Breast epithelium (tissue), 4 donors: ENCODE measurements around the gene DZIP1. TPM values are rescaled to one million over a fixed set of nuclear protein-coding genes. Genes with fewer than 3 reads are reported as not detected.

ENCODE experiments used
- DNase-seq, 2 donors: peaks; one replicate each; pipeline ENCODE4 v3.0.0-alpha.2; 2019; ENCODE audit warnings: low spot score in 2 of 2
- H3K27ac ChIP-seq, 2 donors: fragments of 200-600 bp; sonication (generic) in 1 of 2; one replicate each; pipeline ENCODE4 v1.5.1; 2016 to 2019; ENCODE audit warnings: mild to moderate bottlenecking in 1 of 2
- H3K27me3 ChIP-seq, 2 donors: fragments of 200-600 bp; sonication (generic) in 1 of 2; one replicate each; pipeline versions ENCODE4 v1.5.1 to v1.6.0; 2017 to 2019; ENCODE audit warnings: control low read depth in 1 of 2, mild to moderate bottlenecking in 1 of 2
- H3K36me3 ChIP-seq: fragments of 200-600 bp; one replicate; pipeline ENCODE4 v1.5.1; 2019
- H3K4me1 ChIP-seq, 2 donors: fragments of 200-600 bp; sonication (generic); one replicate each; pipeline ENCODE4 v1.5.1; 2016 to 2019; ENCODE audit warnings: control low read depth in 1 of 2
- H3K4me3 ChIP-seq, 3 donors: fragments of 200-600 bp; sonication (generic); 1 replicate in 2 of 3; 2 replicates in 1 of 3; pipeline ENCODE4 v1.5.1; 2016 to 2019; ENCODE audit warnings: mild to moderate bottlenecking in 3 of 3, moderate library complexity in 2 of 3
- H3K9me3 ChIP-seq, 2 donors: fragments of 200-600 bp; sonication (generic) in 1 of 2; one replicate each; pipeline ENCODE4 v1.5.1; 2016 to 2019; ENCODE audit warnings: control low read depth in 1 of 2
- CTCF ChIP-seq, 3 donors: fragments of 450-650 bp; IDR thresholded peaks; one replicate each; pipeline ENCODE4 v1.5.1; 2016 to 2017; ENCODE audit warnings: antibody characterized with exemption in 3 of 3, mild to moderate bottlenecking in 3 of 3, moderate library complexity in 3 of 3
- POLR2A ChIP-seq: fragments of 450-650 bp; IDR thresholded peaks from one replicate; pipeline ENCODE4 v1.6.1; 2016; ENCODE audit warnings: antibody characterized with exemption, mild to moderate bottlenecking, moderate library complexity
- POLR2AphosphoS5 ChIP-seq, 3 donors: sonication (generic); formaldehyde crosslinking; IDR thresholded peaks; one replicate each; pipeline ENCODE4 v1.6.1; 2017; ENCODE audit warnings: antibody characterized with exemption in 3 of 3
- intact Hi-C: fragments of 100-400 bp; cut with DNase I; formaldehyde crosslinking; loops from one replicate; pipeline ENCODE4 v1.15.1; 2023; ENCODE audit warnings: low total_unique reads
- total RNA-seq, 3 donors: library from RNA; depleted of rRNA; stranded (reverse); fragments of >200 nt; gene quantifications; one replicate each; pipeline ENCODE4 v1.1.0, GENCODE V29; 2016

Gene DZIP1
- total RNA-seq, 3 donors from 2014 or later = 10.2 to 20.3 (median 10.4) TPM

- DNase-seq = no peak
- H3K27ac ChIP-seq = no peak overlapping the region
- no peaks in the 10 kb centered on the region for H3K36me3 ChIP-seq
- TF ChIP-seq CTCF (IDR thresholded peaks at IDR 0.05) = no peak
- no peak for TF ChIP-seq POLR2A
- TF ChIP-seq POLR2AphosphoS5 (IDR thresholded peaks at IDR 0.05) = no peak
- no peaks in the 10 kb centered on the region for H3K9me3 ChIP-seq
- no peaks in the 10 kb centered on the region for H3K4me1 ChIP-seq
- H3K4me3 ChIP-seq = no peak overlapping the region
- no peaks in the 10 kb centered on the region for H3K27me3 ChIP-seq
- intact Hi-C loops = no loop called here
Observed at GRCh38 chr13:95652821-95653220, 8.3 kb upstream of the DZIP1 start.

GRCh38 chr13:95652244-95652764 lies 7.8 kb upstream of the DZIP1 start:
- TF ChIP-seq POLR2A (no peak), CTCF (IDR thresholded peaks at IDR 0.05) (no peak), POLR2AphosphoS5 (IDR thresholded peaks at IDR 0.05) (no peak)
- Histone ChIP-seq H3K27ac (no peak overlapping the region), H3K36me3 (no peaks in the 10 kb centered on the region), H3K4me3 (no peak overlapping the region), H3K27me3 (no peaks in the 10 kb centered on the region), H3K9me3 (no peaks in the 10 kb centered on the region), H3K4me1 (no peaks in the 10 kb centered on the region)
- intact Hi-C loops = no loop called here
- DNase-seq = no peak

- intact Hi-C loops = no loop called here
- no peaks in the 10 kb centered on the region for H3K36me3 ChIP-seq
- TF ChIP-seq POLR2AphosphoS5 (IDR thresholded peaks at IDR 0.05) (no peak), CTCF (IDR thresholded peaks at IDR 0.05) (no peak), POLR2A (no peak)
- no peak overlapping the region for H3K27ac ChIP-seq
- no peaks in the 10 kb centered on the region for H3K27me3 ChIP-seq
- no peaks in the 10 kb centered on the region for H3K4me1 ChIP-seq
- DNase-seq = no peak
- H3K9me3 ChIP-seq = no peaks in the 10 kb centered on the region
- H3K4me3 ChIP-seq = no peak overlapping the region
Observed at GRCh38 chr13:95650696-95651095, 6.2 kb upstream of the DZIP1 start.

GRCh38 chr13:95647321-95647720 lies 2.8 kb upstream of the DZIP1 start:
- no peak overlapping the region for H3K4me3 ChIP-seq
- peaks cover 0 to 8% of the 10 kb centered on the region in 2 donors for H3K27me3 ChIP-seq
- H3K27ac ChIP-seq = no peak overlapping the region
- H3K36me3 ChIP-seq = no peaks in the 10 kb centered on the region
- intact Hi-C loops = no loop called here
- no peak for DNase-seq
- no peaks in the 10 kb centered on the region for H3K9me3 ChIP-seq
- peaks cover 0 to 4% of the 10 kb centered on the region in 2 donors for H3K4me1 ChIP-seq
- TF ChIP-seq POLR2AphosphoS5 (IDR thresholded peaks at IDR 0.05) = no peak
- TF ChIP-seq POLR2A = no peak
- TF ChIP-seq CTCF (IDR thresholded peaks at IDR 0.05) = no peak

- Histone ChIP-seq H3K27me3 (peaks cover 0 to 21% of the 10 kb centered on the region in 2 donors), H3K4me1 (peaks cover 0 to 9% of the 10 kb centered on the region in 2 donors), H3K27ac (peak overlapping the region; percentile 3 to 85), H3K4me3 (peak overlapping the region; percentile 53 to 73 (median 63)), H3K36me3 (no peaks in the 10 kb centered on the region), H3K9me3 (no peaks in the 10 kb centered on the region)
- intact Hi-C loops = no loop called here
- TF ChIP-seq POLR2A = no peak
- TF ChIP-seq CTCF (IDR thresholded peaks at IDR 0.05) = no peak
- peak in 1 of 3 donors; percentile 10 for TF ChIP-seq POLR2AphosphoS5 (IDR thresholded peaks at IDR 0.05)
- DNase-seq = no peak
Observed at GRCh38 chr13:95643936-95644598, 439 bp downstream of the DZIP1 start.
